ENCODE data around the gene DVL1.
A peak's percentile ranks its signal among the peaks of the same experiment; 100 is the strongest.

DVL1 gene

DNA sequence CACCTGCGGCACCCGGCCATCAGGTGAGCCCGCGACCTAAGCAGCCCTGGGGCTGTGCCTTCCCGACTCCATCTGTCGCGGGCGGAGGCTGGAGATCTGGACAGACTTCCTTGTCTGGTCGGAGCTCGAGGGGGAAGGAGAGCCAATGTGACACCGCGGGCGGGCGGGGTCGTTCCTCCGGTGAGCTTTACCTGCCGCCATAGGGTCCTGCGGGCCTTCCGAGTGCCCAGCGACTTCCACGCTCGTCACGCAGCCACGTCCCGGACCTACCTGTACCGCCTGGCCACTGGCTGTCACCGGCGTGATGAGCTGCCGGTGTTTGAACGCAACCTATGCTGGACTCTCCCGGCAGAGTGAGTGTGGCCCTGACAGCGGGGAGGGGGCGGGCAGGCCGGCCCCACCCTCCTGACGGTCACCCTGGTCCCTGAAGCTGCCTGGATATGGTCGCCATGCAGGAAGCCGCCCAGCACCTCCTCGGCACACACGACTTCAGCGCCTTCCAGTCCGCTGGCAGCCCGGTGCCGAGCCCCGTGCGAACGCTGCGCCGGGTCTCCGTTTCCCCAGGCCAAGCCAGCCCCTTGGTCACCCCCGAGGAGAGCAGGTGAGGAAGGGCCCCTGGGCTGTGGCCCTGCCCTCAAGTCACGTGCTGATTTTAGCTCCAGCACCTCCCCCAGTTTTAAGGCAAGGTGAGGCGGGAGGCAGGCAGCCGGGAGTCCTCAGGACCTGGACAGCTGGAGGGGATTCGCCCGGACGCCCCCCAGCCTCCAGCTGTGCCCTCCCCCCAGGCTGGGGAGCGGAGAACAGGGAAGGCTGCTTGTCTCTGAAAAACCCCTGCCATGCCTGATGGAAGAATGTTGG lies 39.7 kb downstream of the DVL1 start:
- no peak for DNase-seq (ENCODE audit: low spot score)

DNA sequence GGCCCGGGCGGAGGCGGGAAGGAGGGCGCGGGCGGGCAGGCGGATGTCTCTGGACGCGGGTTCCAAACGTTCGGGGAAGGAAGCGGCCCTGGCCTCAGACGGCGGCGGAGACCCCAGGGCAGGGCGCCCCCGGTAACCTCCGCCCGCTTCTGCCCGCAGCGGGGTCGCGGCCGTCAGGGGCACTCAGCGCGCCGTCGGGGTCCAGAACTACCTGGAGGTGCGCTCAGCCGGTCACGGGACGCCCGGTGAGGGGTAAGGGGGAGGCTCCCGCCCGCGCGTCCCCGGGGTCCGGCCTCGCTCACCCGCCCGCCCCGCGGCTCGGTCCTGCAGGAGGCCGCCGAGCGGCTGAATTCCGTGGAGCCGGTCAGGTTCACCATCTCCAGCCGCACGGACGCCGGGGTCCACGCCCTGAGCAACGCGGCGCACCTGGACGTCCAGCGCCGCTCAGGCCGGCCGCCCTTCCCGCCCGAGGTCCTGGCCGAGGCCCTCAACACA lies 40.4 kb downstream of the DVL1 start:
- DNase-seq (ENCODE audit: low spot score): no peak

DNA sequence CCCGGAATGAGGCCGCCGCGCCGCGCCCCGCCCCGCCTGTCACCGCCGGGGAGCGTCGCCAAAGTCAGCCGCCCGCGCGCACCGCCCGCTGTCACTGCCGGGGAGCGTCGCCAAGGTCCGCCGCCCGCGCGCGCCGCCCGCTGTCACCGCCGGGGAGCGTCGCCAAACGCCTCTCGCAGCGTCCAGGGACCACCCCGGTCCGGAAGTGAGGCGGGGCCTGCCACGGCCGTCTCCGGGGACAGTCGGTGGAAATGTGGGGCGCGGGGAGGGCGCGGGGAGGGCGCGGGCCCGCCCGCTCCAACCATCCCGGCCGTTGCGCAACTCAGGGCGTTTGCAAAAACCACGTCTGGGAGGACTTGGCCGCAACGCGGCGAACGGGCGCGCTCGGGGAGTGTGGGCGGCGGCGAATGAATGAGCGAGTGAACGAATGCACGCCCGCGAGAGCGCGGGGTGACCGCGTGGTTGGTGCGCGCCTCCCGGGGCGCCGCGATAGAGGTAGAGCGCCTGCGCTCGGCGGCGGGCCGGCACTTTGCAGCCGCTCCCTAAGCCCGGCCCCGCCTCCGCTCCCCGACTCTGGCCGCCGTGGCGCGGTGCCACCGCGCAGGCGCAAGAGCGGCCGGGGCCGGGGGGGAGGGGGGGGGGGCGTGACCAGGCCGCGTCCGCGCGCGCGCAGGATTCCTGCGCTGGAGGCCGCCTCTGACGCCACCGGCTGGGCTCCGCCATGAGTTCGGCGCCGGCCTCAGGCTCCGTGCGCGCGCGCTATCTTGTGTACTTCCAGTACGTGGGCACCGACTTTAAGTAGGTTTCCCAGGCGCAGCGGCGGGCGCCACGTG lies 41.1 kb downstream of the DVL1 start, which contains the start of the genes ACAP3 and PUSL1:
ACAP3 (minus strand) TSS at position 8 of the 833 bp plus-strand sequence. CDS start 115 bp downstream, outside the sequence.
PUSL1 (plus strand) TSS at position 675 of the 833 bp plus-strand sequence; CDS start at position 722, 47 bp downstream.
- peak; percentile 96 for DNase-seq (ENCODE audit: low spot score)

DNA sequence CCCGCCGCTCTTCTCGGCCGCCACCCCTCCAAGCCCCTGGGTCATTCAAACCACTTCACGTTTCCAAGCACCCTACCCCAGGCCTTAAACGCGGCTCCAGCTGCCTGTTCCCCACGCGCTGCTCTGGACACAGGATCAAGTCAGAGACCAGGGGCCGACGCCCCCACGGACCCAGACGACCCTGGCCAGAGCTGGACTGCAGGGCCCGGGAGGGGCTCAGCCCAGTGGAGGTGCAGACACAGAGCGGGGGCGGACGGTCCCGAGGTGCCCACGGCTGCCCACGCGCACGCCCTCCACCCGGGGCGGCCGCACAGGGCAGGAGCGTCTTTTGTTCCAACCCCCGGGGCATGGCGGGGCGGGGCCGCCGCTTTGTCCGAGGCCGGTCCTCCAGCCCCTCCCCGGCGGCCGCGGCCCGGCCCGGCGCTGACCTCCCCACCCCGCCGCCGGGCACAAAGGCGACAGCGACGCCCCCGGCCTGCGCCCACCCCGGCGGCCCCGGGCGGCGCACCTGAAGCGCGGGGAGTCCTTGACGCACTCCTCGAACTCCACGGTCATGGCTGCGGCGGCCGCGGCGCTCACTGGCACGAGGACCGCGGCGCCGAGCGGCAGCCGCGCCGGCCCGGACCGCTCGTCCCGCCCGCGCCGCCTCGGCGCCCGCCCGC lies 41.8 kb downstream of the DVL1 start:
- no peak for DNase-seq (ENCODE audit: low spot score)

DNA sequence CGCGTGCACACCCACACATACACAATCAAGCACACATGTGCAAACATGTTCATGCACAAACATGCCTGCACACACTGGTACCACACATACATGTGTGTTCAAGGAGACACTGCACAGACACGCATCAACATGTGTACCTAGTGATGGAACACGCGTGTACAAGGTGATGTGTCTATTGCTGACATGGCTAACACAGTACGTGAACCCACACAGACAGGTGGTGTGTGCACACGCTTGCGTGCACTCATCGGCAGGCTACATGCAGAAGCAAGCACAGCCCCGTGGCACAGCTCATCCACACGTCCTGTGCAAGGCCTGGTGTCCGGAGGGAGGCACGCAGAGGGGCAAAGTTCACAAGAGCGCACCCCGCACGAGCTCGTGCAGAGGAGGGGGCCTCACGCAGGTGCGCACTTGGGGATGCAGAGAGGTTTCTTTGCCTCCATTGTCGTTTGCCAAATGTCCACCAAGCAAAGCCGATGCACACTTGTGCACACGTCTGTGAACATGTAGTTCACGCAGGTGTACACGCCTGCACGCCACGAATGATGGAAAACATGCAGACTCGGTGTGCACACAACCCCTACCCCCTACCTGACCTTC lies 42.5 kb downstream of the DVL1 start:
- DNase-seq (ENCODE audit: low spot score): no peak

DNA sequence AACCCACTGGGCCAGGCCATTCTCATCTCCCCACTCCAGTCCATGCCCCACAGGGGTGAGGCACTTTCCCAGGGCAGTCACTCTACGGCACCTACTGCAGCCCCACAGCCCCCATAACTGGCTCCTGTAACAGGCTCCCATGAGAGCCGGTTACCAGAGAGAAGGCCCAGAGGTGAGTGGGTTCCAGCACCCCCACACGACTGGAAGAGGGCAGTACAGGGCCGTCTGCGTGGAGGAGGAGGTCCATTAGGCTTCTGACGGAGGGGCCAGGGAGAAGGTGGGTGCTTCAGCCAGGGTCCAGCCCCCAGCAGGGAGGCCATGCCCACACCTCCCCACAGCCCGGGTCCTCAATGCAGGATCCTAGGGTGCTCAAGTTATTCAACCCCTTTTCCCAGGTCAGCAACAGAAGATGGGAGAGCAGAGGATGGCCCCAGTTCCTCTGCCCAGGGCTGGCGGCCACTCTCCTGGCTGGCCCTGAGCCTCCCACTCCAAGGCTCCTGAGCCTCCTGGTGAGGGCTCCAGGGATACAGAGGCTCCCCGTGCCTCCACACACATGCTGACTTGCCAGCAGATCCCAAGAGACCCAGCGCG lies 43.1 kb downstream of the DVL1 start:
- DNase-seq (ENCODE audit: low spot score): no peak

DNA sequence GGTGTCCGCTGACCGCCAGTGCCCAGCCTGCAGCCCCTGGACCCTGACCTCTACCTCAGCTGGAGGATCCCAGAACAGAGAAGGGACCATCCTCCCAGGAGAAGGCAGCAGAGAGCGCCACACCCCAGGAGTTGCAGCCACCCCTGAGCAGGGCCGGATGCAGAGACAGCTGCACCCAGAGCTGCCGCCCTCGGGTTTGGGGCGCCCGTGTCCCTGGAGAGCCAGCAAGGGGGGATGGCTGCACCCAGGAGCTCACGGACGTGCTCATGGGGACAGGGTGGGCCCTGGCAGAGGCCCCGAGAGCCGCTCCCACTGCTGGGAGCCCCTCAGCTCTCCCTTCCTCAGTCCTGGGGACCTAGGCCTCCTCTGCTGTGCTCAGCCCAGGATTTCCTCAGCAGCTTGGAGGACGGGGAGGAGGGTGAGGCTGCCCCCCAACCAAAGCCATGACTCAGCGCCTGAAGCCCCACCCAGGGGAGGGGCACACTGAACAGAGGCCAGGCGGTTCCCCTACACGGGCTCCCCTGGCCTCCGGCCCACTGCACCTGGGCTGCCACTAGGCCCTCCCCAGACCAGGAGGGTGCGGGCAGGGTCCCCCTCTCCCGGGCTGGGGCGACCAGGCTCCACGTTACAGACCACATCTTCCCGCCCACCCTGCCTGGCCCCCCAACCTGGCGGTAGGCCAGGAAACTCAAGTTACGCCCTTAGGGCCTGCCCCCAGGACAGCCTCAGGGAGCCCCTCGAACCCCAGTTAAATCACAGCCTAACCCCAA lies 43.7 kb downstream of the DVL1 start:
- no peak for DNase-seq (ENCODE audit: low spot score)

DNA sequence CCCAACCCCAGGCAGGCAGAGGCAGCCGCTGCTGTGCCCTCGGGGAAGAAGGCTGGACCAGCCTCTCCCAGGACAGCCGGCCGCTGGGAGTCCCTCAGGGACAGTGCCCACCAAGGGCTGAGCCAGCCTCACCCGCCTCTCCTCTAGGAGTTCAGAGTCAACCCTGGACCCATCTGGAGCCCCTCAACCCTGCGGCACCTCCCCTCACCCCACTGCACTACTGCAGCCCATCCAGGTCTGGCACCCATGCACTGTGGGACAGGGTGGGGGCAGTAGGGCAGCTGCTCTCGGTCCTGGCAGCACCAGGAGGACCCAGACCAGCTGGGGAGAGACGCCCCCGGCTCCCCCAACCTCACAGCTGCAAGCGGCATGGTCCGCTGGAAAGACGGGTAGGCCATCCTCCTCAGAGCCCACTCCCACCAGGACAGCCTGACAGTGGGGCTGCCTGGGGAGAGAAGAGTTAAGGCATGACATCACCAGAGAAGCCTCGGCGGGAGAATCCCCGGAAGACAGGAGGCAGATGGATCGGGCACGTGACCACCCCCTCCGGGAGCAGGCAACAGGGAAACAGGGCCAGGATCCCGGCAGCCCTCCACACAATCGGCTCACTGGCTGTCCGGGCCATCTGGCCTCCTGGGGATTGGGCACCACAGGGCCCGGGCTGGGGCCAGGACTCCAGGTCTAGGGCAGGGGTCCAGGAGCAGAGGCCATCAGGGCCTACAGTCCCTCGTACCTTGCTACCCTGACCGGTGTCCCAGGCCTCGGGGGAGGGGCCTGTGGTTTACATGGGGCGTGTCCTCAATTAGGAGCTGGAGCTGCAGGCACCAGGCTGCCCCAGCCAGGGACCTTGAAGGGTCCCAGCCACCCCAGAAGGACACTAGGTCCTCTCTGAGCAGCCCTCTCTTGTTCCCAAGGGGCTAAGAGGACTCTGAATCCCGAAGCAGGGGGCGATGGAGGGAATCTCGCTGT lies 44.6 kb downstream of the DVL1 start:
- DNase-seq (ENCODE audit: low spot score): no peak

DNA sequence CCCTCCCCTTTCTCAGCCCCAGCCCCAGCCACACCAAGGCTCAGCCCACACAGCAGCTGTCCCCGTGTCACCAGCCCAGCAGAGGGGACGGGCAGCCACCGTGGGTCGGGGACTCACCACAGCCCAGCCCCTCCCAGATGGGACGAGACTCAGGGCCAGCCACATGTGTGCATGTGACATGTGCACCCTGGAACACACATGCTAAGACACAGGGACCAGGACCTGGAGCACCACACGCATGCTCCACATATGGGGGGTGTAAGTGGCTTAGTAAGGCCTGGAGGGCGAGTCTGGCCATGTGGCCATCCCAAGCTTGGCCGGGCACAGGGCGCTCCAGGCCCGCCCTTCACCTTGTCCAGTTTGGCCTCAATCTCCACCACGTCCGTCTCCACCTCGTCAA lies 45.5 kb downstream of the DVL1 start:
- no peak for DNase-seq (ENCODE audit: low spot score)

DNA sequence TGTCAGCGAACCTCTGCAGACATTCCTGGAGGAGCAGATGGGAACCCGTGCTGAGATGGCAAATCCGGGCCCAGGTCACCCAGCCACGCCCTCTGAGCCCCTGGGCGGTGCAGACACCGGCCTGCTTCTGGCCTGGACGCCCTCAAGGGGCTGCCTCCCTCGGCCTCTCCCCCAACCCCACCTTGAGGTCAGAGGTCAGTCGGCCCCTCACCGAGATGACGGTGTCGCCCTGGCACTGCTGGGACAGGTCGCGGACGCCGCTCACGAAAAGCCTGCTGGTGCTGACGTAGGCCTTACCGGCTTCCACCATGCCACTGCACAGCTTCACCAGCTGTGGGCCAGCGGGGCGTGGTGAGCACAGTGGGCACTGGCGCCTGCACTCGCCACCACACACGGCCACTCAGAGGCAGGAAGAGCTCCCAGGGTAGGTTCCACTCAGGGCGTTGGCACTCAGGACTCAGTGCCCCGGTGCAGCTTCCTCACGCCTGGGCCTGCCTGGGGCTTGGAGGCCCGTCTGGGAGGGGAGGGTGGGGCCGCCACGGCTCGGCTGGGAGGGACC lies 46.2 kb downstream of the DVL1 start:
- DNase-seq (ENCODE audit: low spot score): no peak

DNA sequence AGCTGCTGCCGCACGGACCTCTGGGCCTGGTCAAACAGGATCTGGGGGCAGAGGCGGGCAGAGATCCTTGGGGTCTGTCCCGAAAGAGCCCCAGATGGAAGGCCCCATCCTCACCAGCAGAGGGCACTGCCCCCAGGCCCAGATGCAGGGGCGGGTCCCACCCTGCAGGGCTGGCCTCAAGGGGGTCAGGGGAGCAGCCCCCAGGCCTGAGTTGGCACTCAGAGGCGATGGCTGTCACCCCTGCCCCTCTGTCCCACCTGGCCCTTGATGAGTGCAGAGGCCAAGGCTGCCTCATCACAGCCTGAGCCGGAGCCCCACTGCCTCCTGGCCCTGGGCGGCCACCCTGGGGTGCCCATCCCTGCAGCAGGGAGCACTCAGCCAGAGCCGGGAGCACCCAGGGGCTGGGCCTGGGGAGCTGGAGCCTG lies 47.2 kb downstream of the DVL1 start:
- DNase-seq (ENCODE audit: low spot score): no peak

DNA sequence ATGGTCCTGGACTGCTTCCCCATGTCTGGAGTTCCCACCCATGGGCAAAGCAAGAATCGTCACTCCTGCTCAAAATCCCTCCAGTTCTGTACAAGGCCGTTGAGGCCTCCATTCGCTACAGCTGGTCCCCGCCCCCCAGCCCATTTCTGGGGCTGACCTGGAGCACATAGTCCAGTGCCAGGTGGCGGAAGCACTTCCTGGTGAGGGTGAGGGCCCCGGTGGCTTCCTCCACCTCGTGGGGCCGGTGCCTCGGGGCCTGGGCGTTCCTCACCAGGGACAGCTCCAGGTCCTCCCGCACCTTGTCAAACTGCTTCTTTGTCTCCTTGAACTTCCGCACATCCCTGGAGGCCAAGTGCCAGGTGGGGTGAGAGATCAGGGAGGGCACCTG lies 48.9 kb downstream of the DVL1 start:
- no peak for DNase-seq (ENCODE audit: low spot score)

DNA sequence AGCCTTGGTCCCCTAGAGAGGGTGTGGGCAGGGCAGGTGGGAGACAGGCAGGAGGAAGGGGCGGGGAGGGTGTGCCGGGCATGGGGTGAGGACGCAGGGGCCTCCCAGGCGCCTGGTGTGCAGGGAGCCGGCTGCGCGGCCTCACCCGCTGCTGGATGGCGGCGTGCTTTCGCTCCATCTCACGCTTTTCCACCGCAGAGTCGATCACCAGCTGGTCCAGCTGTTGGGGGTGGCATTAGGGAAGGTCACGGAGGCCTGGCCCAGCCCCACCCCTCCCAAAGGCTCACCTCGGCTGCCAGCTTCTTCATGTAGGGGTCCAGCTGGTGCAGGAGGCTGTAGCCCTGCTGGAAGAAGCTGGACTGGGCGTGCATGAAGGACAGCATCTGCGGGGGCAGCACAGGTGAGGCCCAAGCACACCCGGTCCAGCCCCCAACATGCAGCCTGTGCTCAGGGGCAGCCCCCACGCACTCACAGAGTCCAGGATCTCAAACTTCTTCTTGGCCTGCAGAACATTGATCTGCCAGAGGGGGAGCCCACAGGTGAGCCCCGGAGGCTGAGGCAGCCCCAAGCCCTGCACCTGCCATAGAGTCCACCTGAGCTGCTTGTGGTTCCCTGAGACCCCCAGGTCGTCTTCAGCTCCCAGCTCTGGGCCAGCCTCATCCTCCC lies 49.4 kb downstream of the DVL1 start:
- no peak for DNase-seq (ENCODE audit: low spot score)

DNA sequence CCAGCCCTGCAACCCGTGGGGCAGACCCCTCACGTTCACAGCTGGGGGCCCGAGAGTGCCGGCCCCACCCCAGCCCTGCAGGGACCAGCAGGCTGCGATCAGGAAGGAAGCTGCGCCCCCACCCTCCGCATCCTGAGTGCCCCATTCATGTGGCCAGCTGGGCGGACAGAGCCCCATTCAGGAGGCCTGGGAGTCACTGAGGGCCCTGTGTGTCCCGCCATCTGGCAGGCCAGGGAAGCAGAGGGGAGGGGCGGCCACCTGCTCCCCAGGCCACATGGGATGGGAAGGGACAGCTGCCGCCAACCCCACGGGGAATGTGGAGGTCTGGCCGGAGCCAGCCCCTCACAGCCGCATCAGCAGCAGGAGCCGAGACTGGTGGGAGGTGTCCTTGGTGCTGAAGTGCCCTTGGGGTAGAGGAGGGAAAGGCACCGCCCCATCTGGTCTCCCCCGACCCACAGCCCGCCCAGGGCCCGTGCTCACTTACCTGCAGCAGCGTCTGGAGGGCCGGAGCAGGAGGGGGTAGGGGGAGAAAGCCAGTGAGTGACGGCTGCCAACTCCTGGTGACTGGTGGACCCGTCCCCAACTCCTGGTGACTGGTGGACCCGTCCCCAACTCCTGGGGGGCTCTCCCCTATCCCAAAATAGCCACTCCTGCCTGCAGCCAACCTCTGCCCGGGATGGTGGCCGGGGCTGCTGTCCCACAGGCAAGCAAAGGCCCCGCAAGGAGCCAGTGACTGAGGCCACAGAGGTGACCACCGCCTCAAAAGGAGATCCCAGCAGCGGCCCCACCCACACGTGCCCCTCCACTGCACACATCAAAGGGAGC lies 50.1 kb downstream of the DVL1 start:
- DNase-seq (ENCODE audit: low spot score): no peak

DNA sequence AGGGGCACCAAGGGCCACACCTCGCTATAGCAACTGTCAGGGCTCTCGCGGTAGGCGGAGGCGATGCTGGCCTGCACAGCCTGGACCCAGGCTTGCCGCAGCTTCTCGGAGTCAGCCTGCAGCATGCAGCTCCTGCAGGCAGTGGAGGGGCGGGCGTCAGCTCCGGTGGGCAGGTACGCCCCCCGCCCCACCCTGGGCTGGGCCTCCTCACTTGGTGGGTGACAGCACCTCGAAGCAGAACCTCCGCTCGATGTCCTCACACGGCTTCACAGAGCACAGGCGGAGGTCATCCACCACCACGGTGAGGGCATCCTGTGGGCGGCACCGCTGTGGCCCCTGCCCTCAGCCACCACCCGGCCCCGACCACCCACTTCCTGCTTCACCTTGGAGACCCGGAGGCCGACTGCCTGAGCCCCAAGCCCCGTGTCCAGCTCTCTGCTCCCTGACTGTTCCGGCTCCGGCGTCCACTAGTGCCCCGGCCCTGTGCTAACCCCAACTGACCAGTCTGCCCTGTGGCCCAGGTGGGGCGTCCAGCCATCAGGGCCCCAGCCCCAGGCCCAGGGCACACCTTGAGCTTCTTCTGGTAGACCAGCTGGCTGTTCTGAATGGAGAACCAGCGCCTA lies 51.3 kb downstream of the DVL1 start:
- DNase-seq (ENCODE audit: low spot score): no peak

DNA sequence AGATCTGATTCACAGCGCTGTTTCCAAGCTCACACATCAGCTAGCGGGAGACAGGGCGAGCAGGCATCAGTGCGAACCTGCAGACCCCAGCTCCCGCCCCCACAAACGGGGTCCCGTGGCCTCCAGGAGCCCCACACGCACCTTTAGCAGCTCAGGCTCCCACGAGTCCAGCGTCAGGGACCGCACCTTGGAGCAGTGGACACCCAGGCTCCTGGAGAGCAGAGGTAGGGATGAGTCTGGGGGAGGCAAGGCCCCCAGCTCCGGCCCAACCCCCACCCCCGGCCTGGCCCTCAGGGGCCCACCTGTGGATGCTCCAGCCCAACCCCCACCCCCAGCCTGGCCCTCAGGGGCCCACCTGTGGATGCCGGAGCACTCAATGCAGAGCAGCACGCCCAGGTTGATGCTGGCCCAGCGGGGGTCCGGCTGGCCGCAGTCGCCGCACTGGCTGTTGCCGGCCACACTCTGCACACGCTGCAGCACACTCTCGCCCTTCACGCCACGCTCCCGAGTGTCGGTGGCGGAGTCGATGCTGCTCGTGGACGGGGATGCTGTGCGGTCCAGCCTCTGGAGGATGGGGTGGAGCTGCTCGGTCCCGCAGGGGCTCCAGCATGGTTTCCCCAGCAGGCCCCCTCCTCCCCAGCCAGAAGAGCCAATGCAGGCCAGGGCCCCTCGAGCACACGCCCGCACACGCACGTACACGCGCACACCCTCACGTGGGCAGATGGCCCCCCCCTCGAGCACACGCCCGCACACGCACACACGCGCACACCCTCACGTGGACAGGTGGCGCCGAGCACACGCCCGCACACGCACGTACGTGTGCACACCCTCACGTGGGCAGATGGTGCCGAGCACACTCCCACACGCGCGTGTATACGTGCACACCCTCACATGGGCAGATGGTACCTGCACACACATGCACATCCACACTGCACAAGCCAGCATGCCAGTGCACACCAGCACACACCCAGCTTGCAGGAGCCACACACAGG lies 52.9 kb downstream of the DVL1 start:
- DNase-seq (ENCODE audit: low spot score): no peak

Data from HuH-7 (cell line).